NCI-H1092 treated with DMSO at 0.1 percent for 48 hours (cell line): ENCODE results near the gene SCTR.

Experiments
- DNase-seq: peaks from one replicate; lab custom pipeline; 2025; lab: John Stamatoyannopoulos, UW

Gene SCTR

DNA sequence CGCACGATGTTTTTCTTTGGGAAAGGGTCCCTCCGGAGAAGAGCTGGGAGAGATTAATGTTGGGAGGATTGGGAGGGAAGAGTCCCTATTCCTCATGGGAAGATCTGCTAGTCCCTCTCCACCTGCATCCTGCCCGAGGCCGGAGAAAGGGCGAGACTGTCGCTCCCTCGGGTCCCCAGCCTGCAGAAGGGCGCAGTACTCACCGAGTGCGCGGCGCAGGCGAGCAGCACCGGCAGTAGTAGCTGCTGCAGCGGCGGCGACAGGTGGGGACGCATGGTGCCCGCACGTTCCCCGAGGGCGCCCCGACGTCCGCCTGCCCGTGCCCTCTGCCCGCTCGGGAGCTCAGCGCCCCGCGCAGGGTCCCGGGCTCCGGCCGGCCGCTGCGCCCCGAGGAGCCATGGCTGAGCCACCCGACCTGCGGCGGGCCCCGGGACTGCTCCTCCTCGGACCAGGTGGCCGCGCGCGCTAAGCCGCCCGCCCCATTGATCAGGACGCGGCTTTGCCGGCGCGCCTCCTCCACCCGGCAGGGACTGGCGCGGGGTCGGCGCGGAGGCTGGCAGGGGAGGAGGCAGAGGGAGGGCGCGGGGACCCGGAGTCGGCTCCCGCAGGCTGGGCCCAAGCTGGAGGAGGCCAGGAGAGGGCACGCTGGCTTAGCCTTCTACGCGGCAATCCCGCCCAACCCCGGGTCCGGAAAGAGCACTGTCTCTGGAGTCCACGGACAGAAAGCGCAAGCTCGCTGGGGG is at the start of gene SCTR:
Gene SCTR (minus strand): TSS at position 532 of the 743 bp plus-strand sequence. CDS start 257 bp downstream, at position 275.
- peak; percentile 4 for DNase-seq

GRCh38 chr2:119567292-119567691 is 43.0 kb upstream of the SCTR start:
- no peak for DNase-seq

DNA sequence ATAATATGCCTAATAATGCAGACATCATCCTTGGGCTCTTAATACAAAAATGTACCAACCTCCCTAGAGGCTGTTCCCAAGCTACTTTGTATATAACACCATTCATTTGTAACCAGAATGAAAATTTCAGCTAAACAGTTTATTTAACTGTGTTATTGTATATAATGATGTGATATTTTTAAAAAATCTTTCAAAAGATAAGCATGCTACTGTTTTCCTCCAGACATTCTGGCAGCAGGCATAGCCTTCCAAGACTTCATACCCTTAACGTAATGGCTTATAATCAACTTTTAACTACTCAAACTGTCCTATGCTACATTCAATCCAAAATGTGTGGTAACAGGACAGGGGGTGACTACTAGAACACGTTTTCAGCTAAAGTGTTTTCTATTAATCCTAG is 41.2 kb upstream of the SCTR start:
- no peak for DNase-seq

DNA sequence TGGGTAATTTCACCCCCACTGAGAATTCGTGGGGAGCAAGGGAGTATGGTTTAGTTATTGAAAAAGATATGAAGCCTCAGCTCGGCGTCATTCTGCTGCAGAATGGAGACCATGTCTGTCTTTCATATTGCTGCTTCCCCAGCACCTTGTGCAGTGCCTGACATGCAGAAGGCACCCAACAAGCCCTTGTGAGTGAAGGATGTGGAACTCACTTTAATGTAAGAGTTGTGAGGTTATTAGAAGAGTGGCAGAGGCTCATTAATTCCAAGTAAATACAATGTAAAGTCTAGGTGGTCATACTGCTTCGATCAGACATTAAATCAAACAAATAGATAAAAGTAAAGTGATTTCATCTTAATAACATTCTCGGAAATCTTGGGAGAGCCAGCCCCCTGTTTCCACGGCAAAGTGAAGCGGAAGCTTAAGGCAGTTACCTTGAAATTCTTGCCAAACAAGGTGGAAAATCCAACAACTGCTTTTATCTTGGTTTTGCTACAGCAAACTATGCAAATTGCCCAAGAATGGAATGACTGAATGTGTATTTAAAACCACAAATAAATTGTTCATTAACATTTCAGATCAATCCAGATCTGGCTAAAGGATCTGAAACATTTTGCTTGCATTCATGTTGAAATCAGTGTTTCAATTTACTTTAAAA is 29.5 kb upstream of the SCTR start:
- DNase-seq: no peak

GRCh38 chr2:119552902-119553301 is 28.6 kb upstream of the SCTR start:
- no peak for DNase-seq

GRCh38 chr2:119550856-119551255 is 26.6 kb upstream of the SCTR start:
- no peak for DNase-seq

DNA sequence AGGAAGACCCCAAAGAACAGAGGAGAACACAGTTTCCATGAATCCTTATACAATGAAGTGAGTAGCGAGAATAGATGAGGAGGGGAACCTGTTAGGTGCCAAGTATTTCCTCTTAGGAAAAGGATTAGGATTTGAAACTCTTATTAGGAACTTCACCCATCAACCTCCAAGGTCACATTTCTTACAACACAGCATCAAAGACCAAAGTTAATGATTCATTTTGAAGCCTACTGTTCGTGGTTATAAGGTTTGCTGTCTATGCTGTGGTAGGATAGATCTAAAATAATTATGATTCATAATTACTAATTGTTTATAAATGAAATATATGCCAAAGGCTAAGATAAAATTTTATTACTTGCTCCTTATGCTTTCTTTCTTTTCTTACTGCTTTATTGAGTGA is 26.1 kb upstream of the SCTR start:
- no peak for DNase-seq

DNA sequence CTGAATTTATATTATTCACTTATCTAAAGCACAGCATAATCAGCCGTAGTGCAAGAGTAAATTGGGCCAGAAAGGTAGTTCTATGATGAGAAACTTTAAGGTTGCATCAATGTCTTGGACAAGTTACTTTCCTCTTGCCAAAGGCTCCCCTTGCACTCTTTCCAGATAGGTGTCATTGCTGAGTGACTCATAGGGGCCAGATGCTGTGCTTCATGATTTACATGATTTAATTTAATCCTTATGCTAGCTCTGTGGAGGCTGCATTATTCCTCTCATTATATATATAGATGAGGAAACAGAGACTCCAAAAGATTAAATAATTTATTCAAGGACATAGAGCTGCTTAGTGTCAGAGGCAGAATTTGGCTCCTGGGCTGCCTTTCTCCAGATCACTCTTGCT is 25.0 kb upstream of the SCTR start:
- no peak for DNase-seq

DNA sequence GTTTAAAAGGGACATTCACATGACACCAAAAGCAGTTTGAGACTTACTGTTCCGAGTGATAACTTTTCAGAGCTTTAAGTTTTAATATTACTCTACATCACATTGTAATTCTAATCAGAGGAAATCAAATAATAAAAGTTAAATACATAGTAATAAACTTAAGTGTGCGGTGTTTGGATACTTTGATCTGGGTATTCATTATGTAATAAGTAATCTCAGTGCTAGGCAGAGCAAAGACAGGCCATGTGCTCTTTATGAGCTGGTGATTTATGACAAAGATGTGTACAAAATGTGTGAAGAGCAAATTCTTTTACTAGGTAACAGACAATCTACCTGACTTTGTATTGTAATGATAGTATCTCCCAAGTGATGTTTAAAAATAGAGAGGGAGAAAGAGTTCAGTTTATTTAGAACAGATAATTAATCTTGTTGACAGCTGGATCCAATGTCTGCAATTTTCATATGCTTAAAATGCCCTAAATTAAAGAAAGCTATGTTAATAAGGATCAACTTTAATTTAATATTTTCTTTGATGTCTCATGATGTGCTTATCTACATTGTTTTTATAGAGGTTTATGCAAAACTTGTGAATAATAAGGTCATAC is 24.3 kb upstream of the SCTR start:
- no peak for DNase-seq

- no peak for DNase-seq
Observed at GRCh38 chr2:119546447-119546767, 22.1 kb upstream of the SCTR start.

DNA sequence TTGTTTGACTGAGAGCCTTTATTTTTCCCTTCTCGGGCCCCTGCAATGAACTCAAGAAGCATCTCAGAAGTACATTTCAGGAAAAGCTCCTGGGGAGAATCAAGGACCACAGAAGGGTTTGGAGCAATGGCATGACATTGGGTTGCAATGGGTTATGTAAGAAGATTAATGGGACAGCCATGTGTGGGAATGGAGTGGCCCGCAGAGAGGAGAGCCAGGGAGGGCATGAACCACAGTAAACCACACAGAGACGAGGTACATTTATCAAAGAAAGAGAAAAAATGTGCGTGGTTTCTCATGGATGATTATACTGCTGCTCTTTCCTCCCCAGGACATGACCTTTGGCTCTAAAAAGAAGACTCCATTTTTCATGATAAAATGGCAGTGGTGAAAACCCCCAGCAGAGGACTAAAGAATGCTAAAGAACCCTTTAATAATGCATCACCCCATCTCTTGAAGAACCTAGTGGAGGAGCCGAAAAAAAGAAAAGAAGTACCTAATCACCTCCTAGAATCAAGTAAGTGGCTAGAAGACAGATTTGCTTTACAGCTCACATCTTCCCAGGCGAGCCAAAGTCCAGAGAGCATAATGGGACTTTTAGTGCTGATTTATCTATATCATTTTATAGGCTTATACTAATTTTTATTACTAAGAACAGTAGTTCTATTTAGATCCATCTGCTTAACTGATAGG is 21.6 kb upstream of the SCTR start:
- no peak for DNase-seq

- DNase-seq: no peak
Observed at GRCh38 chr2:119544939-119545475, 20.7 kb upstream of the SCTR start.

- DNase-seq: peak; percentile 58
Observed at GRCh38 chr2:119544075-119544938, 20.0 kb upstream of the SCTR start, which contains the start of gene CFAP221. Gene CFAP221, plus strand, starts transcription at chr2:119544449. Its CDS starts 1,683 bp downstream, at chr2:119546132.

DNA sequence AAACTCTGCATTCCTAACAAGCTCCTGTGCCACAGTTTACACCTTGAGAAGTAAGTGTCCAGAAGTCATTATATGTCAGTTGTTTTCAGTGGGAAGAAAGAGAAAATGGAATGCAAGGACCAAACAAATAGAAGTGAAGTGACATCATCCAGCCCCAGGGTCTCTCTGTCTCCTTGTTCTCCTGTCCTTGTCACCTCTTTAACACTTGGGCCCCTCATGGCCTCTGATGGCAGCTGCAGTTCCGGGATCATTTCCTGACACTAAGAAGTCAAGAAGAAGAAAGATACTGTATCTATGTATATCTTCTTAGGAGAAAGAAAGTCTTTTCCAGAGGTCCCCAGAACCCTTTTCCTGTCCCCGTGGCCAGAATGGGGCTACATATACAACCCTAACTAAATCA is 17.2 kb upstream of the SCTR start:
- DNase-seq: no peak

DNA sequence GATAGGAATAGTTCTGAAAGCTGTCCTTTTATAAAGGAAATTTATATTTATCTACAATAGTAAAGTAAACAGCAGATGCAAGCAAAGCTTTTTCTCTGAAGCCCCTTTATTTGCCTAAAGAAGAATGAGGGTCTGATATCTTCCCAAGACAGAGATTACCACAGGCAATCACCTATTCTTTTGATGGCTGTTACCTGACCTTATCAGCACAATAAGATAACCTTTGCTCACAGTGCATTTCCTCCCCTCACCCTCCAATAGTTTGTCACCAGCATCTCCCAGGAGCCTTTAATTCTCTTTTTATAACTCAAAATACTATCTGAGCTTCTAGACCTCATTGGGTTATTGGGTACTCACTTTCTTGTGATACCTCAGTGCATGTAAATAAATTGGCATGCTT is 13.5 kb upstream of the SCTR start:
- DNase-seq: no peak

DNA sequence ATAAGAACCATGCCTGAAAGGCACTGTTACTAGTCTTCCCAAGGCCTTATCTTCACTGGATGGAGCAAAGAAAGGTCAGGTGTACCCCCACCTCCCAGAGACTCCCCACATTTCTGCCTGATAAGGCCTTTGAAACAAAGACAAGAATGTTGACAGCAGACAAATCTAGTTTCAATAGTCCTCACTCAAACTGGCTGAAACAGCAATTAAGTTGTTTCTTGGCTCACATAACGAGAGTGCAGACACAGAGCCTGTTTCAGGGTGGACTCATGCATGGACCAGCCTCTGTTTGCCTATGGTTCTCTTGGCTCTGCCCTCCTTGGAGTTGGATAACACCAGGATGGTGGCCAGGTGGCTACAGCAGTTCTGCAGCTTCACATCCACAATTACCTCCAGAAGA is 12.4 kb upstream of the SCTR start:
- no peak for DNase-seq

DNA sequence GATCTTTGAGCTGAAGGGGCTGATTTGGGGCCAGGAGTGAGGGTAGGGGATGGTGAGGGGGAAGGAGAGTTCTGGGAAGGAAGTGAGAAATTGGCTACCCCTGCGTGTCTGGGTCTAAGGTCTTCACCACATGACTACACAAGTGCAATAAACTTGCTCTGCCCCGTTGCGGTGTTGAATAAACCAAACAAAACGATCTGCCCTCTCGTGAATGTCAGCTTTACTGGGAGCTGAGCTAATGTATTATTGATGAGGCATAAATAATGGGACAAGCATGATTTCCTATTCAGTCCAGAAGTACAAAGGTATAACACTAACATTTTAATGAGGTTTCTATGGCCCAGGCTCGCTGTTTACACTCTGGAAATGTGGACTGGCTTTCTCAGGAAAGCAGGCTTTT is 11.9 kb upstream of the SCTR start:
- DNase-seq: no peak

DNA sequence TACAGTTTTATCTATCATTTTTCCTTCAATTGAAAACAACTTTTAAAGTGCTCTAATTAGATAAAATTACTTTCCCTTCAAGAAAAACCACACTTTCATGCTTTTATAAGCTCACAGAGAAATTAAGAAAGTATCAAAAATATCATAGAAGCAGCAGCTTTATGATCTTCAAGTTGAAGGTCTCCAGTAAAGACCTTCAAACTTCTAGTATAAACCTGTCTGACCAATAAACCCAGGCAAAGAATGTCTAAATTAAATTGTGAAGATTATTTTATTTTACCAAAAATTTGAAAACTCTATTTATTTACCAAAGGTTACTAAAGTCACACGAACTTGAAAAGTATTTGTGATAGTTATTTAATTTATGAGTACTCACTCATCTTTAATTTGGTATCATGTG is 9.3 kb upstream of the SCTR start:
- no peak for DNase-seq

GRCh38 chr2:119531292-119531691 is 7.0 kb upstream of the SCTR start:
- DNase-seq: no peak

GRCh38 chr2:119527999-119528398 is 3.7 kb upstream of the SCTR start:
- DNase-seq: no peak

DNA sequence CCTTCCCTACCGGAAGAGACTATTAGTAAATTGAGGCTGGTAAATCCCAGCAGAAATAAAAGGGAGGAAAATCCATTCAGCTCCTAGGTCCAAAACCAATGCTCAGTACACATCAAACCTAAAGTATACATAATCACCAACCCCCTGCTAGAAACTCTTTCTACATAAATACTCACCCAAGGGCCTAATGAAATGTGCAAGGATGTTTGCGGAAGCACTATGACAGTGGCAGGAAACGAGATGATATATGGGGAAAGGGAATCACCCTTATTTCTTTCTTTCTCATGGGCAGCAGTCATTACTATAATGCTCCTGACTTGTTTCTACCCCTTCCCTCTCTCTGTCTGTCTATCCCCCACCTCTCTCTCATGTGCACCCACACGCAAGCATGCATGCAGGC is 1.3 kb upstream of the SCTR start:
- no peak for DNase-seq
